WTC11 (cell line): ENCODE data around the gene TNRC18. TPM values are rescaled to one million over a fixed set of nuclear protein-coding genes. Genes with fewer than 3 reads are reported as not detected.

Source experiments
- ATAC-seq: fragments of 200-7000 bp; cut with Tn5 transposase; 2 replicates; pipeline ENCODE4 v1.10.0; 2021; ENCODE audit warnings: mild to moderate bottlenecking, moderate library complexity
- CTCF ChIA-PET: fragments of 300-600 bp; sonication (Branson Sonifier 250); formaldehyde crosslinking; loops from one replicate; lab custom pipeline; 2021; ENCODE audit warnings: antibody characterized with exemption; lab: Charles Lee
- POLR2A ChIA-PET: fragments of 350-600 bp; sonication (Branson Sonifier 250); formaldehyde crosslinking; loops from one replicate; lab custom pipeline; 2021; ENCODE audit warnings: antibody characterized with exemption; lab: Charles Lee
- DNase-seq: peaks from one replicate; pipeline ENCODE4 v3.0.0; 2021; ENCODE audit warnings: low spot score
- H3K27ac Mint-ChIP-seq: 2 replicates; pipeline ENCODE4 v1.8.0; 2021; ENCODE audit warnings: mixed read lengths
- H3K27me3 Mint-ChIP-seq: 2 replicates; pipeline ENCODE4 v1.8.0; 2021; ENCODE audit warnings: low read depth, mild to moderate bottlenecking, moderate library complexity, mixed read lengths
- H3K36me3 Mint-ChIP-seq: 2 replicates; pipeline ENCODE4 v1.8.0; 2021; ENCODE audit warnings: mixed read lengths
- H3K4me1 Mint-ChIP-seq: 2 replicates; pipeline ENCODE4 v1.8.0; 2022; ENCODE audit warnings: mixed read lengths
- H3K4me3 Mint-ChIP-seq: 2 replicates; pipeline ENCODE4 v1.8.0; 2021; ENCODE audit warnings: mild to moderate bottlenecking, moderate library complexity, mixed read lengths
- H3K9me3 Mint-ChIP-seq: 2 replicates; pipeline ENCODE4 v1.8.0; 2021; ENCODE audit warnings: mixed read lengths
- ATF1 ChIP-seq: sonication (generic); formaldehyde crosslinking; IDR thresholded peaks from 2 replicates; pipeline ENCODE4 v1.8.1; 2023; ENCODE audit warnings: mild to moderate bottlenecking, moderate library complexity, missing genetic modification reagents
- CREB1 ChIP-seq: sonication (generic); formaldehyde crosslinking; IDR thresholded peaks from 2 replicates; pipeline ENCODE4 v1.8.0; 2023; ENCODE audit warnings: mild to moderate bottlenecking, missing genetic modification reagents
- E2F1 ChIP-seq: sonication (generic); formaldehyde crosslinking; IDR thresholded peaks from 2 replicates; pipeline ENCODE4 v1.8.0; 2022; ENCODE audit warnings: mild to moderate bottlenecking, missing genetic modification reagents
- ELF4 ChIP-seq: sonication (generic); formaldehyde crosslinking; IDR thresholded peaks from 2 replicates; pipeline ENCODE4 v1.8.1; 2022; ENCODE audit warnings: low read depth, mild to moderate bottlenecking, moderate library complexity, missing genetic modification reagents
- KAT7 ChIP-seq: sonication (generic); formaldehyde crosslinking; IDR thresholded peaks from 2 replicates; pipeline ENCODE4 v1.8.1; 2023; ENCODE audit warnings: missing genetic modification reagents, mild to moderate bottlenecking, borderline replicate concordance
- MYBL2 ChIP-seq: sonication (generic); formaldehyde crosslinking; IDR thresholded peaks from 2 replicates; pipeline ENCODE4 v1.8.1; 2023; ENCODE audit warnings: mild to moderate bottlenecking, moderate library complexity, missing genetic modification reagents
- NR1H2 ChIP-seq: sonication (generic); formaldehyde crosslinking; IDR thresholded peaks from 2 replicates; pipeline ENCODE4 v1.9.0; 2021; ENCODE audit warnings: mild to moderate bottlenecking, moderate library complexity, missing genetic modification reagents
- RELA ChIP-seq: sonication (generic); formaldehyde crosslinking; IDR thresholded peaks from 2 replicates; pipeline ENCODE4 v1.8.1; 2022; ENCODE audit warnings: missing genetic modification reagents, mild to moderate bottlenecking, borderline replicate concordance
- TP53 ChIP-seq: sonication (generic); formaldehyde crosslinking; IDR thresholded peaks from 2 replicates; pipeline ENCODE4 v1.8.1; 2023; ENCODE audit warnings: mild to moderate bottlenecking, missing genetic modification reagents
- ZBTB21 ChIP-seq: sonication (generic); formaldehyde crosslinking; IDR thresholded peaks from 2 replicates; pipeline ENCODE4 v1.8.1; 2023; ENCODE audit warnings: mild to moderate bottlenecking, missing genetic modification reagents, borderline replicate concordance
- ZNF121 ChIP-seq: sonication (generic); formaldehyde crosslinking; IDR thresholded peaks from 2 replicates; pipeline ENCODE4 v1.8.0; 2023; ENCODE audit warnings: missing genetic modification reagents
- ZNF263 ChIP-seq: sonication (generic); formaldehyde crosslinking; IDR thresholded peaks from 2 replicates; pipeline ENCODE4 v1.8.1; 2022; ENCODE audit warnings: low read depth, mild to moderate bottlenecking, moderate library complexity, missing genetic modification reagents
- ZNF317 ChIP-seq: sonication (generic); formaldehyde crosslinking; IDR thresholded peaks from 2 replicates; pipeline ENCODE4 v1.8.1; 2023; ENCODE audit warnings: low read depth, mild to moderate bottlenecking, moderate library complexity, missing genetic modification reagents, borderline replicate concordance
- ZNF396 ChIP-seq: fragments of 250-450 bp; sonication (Bioruptor Pico); IDR thresholded peaks from 2 replicates; pipeline ENCODE4 v1.8.0; 2021; ENCODE audit warnings: mild to moderate bottlenecking, moderate library complexity, borderline replicate concordance
- ZNF671 ChIP-seq: fragments of 250-450 bp; sonication (Bioruptor Pico); IDR thresholded peaks from 2 replicates; pipeline ENCODE4 v1.8.0; 2021; ENCODE audit warnings: mild to moderate bottlenecking
- total RNA-seq: library from RNA; stranded (reverse); gene quantifications from 3 replicates; pipeline ENCODE4 v1.2.3, GENCODE V29; 2021
- TF ChIP-seq, protein P1 (sequence below): sonication (generic); formaldehyde crosslinking; IDR thresholded peaks from 2 replicates; pipeline ENCODE4 v1.8.0; 2022; ENCODE audit warnings: mild to moderate bottlenecking, missing genetic modification reagents
- TF ChIP-seq, protein P2 (sequence below): sonication (generic); formaldehyde crosslinking; IDR thresholded peaks from 2 replicates; pipeline ENCODE4 v1.8.1; 2022; ENCODE audit warnings: missing genetic modification reagents, borderline replicate concordance
- TF ChIP-seq, protein P3 (sequence below): fragments of 250-450 bp; sonication (Bioruptor Pico); IDR thresholded peaks from 2 replicates; pipeline ENCODE4 v2.1.2; 2022; ENCODE audit warnings: mild to moderate bottlenecking, moderate library complexity
- TF ChIP-seq, protein P4 (sequence below): fragments of 250-450 bp; sonication (Bioruptor Pico); IDR thresholded peaks from 2 replicates; pipeline ENCODE4 v1.9.0; 2021; ENCODE audit warnings: mild to moderate bottlenecking

Gene TNRC18
- total RNA-seq, 1 experiment from 2014 or later, result 55.0 TPM

GRCh38 chr7:5332579-5332978 is 91.1 kb downstream of the TNRC18 start:
- Mint-ChIP-seq H3K36me3 (peaks cover 13% of the 10 kb centered on the region), H3K27ac (no peak overlapping the region), H3K9me3 (peaks cover 8% of the 10 kb centered on the region), H3K4me3 (no peak overlapping the region), H3K27me3 (no peaks in the 10 kb centered on the region), H3K4me1 (0 out of 2 replicates have a peak, but pooled peaks cover 3% of the 10 kb centered on the region)
- ATAC-seq, result no peak
- CTCF ChIA-PET, result no interaction called here
- no peak for DNase-seq
- POLR2A ChIA-PET, result no interaction called here
- no peak for TF ChIP-seq ZNF263 (CRISPR knock-in tag)
- TF ChIP-seq MYBL2, result no peak
- TF ChIP-seq, protein P1, sequence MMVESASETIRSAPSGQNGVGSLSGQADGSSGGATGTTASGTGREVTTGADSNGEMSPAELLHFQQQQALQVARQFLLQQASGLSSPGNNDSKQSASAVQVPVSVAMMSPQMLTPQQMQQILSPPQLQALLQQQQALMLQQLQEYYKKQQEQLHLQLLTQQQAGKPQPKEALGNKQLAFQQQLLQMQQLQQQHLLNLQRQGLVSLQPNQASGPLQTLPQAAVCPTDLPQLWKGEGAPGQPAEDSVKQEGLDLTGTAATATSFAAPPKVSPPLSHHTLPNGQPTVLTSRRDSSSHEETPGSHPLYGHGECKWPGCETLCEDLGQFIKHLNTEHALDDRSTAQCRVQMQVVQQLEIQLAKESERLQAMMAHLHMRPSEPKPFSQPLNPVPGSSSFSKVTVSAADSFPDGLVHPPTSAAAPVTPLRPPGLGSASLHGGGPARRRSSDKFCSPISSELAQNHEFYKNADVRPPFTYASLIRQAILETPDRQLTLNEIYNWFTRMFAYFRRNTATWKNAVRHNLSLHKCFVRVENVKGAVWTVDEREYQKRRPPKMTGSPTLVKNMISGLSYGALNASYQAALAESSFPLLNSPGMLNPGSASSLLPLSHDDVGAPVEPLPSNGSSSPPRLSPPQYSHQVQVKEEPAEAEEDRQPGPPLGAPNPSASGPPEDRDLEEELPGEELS (CRISPR knock-in tag), result no peak

GRCh38 chr7:5330288-5330687 is 93.3 kb downstream of the TNRC18 start:
- Mint-ChIP-seq H3K27me3 (no peaks in the 10 kb centered on the region), H3K4me3 (no peak overlapping the region), H3K27ac (no peak overlapping the region), H3K36me3 (no peaks in the 10 kb centered on the region; the same call in 1 of the 2 replicates), H3K9me3 (no peaks in the 10 kb centered on the region), H3K4me1 (0 out of 2 replicates have a peak, but pooled peaks cover 3% of the 10 kb centered on the region)
- CTCF ChIA-PET, result interaction anchor here (0.7 kb wide), 1 partner anchor 69 kb away, joined by 3 read pairs; no protein-coding TSS in a partner anchor
- no peak for TF ChIP-seq TP53 (CRISPR knock-in tag)
- no peak for TF ChIP-seq ZNF671 (CRISPR knock-in tag)
- no peak for TF ChIP-seq CREB1 (CRISPR knock-in tag)
- no peak for TF ChIP-seq KAT7 (CRISPR knock-in tag)
- TF ChIP-seq ZNF396 (CRISPR knock-in tag), result no peak
- TF ChIP-seq, protein P2, sequence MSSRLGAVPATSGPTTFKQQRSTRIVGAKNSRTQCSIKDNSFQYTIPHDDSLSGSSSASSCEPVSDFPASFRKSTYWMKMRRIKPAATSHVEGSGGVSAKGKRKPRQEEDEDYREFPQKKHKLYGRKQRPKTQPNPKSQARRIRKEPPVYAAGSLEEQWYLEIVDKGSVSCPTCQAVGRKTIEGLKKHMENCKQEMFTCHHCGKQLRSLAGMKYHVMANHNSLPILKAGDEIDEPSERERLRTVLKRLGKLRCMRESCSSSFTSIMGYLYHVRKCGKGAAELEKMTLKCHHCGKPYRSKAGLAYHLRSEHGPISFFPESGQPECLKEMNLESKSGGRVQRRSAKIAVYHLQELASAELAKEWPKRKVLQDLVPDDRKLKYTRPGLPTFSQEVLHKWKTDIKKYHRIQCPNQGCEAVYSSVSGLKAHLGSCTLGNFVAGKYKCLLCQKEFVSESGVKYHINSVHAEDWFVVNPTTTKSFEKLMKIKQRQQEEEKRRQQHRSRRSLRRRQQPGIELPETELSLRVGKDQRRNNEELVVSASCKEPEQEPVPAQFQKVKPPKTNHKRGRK (CRISPR knock-in tag), result no peak
- no peak for TF ChIP-seq ELF4 (CRISPR knock-in tag)
- peak; percentile 54; the same call in 1 of the 2 replicates for TF ChIP-seq ZNF121 (CRISPR knock-in tag)
- TF ChIP-seq, protein P3, sequence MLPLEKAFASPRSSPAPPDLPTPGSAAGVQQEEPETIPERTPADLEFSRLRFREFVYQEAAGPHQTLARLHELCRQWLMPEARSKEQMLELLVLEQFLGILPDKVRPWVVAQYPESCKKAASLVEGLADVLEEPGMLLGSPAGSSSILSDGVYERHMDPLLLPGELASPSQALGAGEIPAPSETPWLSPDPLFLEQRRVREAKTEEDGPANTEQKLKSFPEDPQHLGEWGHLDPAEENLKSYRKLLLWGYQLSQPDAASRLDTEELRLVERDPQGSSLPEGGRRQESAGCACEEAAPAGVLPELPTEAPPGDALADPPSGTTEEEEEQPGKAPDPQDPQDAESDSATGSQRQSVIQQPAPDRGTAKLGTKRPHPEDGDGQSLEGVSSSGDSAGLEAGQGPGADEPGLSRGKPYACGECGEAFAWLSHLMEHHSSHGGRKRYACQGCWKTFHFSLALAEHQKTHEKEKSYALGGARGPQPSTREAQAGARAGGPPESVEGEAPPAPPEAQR (CRISPR knock-in tag), result no peak
- TF ChIP-seq, all 79 proteins: peak for 1
- ATAC-seq (no peak), DNase-seq (no peak)
- POLR2A ChIA-PET, result no interaction called here

- POLR2A ChIA-PET, result no interaction called here
- Mint-ChIP-seq H3K9me3 (peaks cover under 1% of the 10 kb centered on the region; the same call in 1 of the 2 replicates), H3K36me3 (peaks cover 2% of the 10 kb centered on the region), H3K27ac (peak overlapping the region; percentile 11; the same call in 1 of the 2 replicates), H3K4me1 (no peaks in the 10 kb centered on the region), H3K4me3 (no peak overlapping the region), H3K27me3 (no peaks in the 10 kb centered on the region)
- ATAC-seq (no peak), DNase-seq (no peak)
- CTCF ChIA-PET, result interaction anchor here (1.3 kb wide), 1 partner anchor 85 kb away, joined by 5 read pairs; no protein-coding TSS in a partner anchor
- TF ChIP-seq ATF1 (CRISPR knock-in tag) (no peak), E2F1 (CRISPR knock-in tag) (no peak), MYBL2 (no peak), NR1H2 (no peak), ZNF317 (CRISPR knock-in tag) (no peak), ZBTB21 (no peak), RELA (no peak), TP53 (CRISPR knock-in tag) (no peak)
- TF ChIP-seq, protein P4, sequence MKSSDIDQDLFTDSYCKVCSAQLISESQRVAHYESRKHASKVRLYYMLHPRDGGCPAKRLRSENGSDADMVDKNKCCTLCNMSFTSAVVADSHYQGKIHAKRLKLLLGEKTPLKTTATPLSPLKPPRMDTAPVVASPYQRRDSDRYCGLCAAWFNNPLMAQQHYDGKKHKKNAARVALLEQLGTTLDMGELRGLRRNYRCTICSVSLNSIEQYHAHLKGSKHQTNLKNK (CRISPR knock-in tag), result no peak
- TF ChIP-seq, protein P1 (CRISPR knock-in tag), result no peak
These were observed 98.7 kb downstream of the TNRC18 start for GRCh38 chr7:5324961-5325360.
